Esophagus squamous epithelium (tissue), 4 donors: ENCODE measurements around the gene SLC26A2.

Source experiments
- POLR2A ChIP-seq, 4 donors: fragments of 450-650 bp; IDR thresholded peaks; one replicate each; pipeline ENCODE4 v1.6.1; 2017; ENCODE audit warnings: antibody characterized with exemption in 4 of 4, mild to moderate bottlenecking in 4 of 4, moderate library complexity in 3 of 4
- TF ChIP-seq, protein P1 (sequence below), 6 experiments: fragments of 450-650 bp in 4 of 6; fragments of 200-600 bp in 2 of 6; sonication (generic) in 2 of 6; IDR thresholded peaks; one replicate each; pipeline ENCODE4 v1.5.1; 2016 to 2019; ENCODE audit warnings: antibody characterized with exemption in 6 of 6, mild to moderate bottlenecking in 4 of 6, moderate library complexity in 4 of 6

DNA sequence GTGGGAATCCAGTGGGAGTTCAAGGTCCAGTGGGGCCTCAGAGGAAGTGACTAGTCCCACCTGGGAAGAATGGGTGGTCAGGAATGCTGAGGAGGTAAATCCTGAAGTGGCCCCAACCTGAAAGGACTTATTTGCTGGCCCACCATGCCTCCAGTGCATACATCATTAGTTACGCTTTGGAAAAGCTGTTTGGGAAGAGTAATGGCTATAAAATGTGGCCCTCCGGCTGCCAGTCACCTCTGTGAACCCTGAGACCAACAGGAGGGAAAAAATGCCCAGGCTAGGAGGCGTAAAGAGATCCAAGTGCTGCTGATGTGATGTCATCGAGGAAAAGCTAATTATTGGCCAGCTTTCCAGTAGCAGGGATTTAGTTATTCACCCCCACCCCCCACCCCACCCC lies 2.7 kb upstream of the SLC26A2 start:
- TF ChIP-seq, protein P1, sequence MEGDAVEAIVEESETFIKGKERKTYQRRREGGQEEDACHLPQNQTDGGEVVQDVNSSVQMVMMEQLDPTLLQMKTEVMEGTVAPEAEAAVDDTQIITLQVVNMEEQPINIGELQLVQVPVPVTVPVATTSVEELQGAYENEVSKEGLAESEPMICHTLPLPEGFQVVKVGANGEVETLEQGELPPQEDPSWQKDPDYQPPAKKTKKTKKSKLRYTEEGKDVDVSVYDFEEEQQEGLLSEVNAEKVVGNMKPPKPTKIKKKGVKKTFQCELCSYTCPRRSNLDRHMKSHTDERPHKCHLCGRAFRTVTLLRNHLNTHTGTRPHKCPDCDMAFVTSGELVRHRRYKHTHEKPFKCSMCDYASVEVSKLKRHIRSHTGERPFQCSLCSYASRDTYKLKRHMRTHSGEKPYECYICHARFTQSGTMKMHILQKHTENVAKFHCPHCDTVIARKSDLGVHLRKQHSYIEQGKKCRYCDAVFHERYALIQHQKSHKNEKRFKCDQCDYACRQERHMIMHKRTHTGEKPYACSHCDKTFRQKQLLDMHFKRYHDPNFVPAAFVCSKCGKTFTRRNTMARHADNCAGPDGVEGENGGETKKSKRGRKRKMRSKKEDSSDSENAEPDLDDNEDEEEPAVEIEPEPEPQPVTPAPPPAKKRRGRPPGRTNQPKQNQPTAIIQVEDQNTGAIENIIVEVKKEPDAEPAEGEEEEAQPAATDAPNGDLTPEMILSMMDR (IDR thresholded peaks at IDR 0.05): no peak
- no peak for TF ChIP-seq POLR2A (IDR thresholded peaks at IDR 0.05)
